ENCODE results near the gene ARL2.

The ARL2 gene

GRCh38 chr11:65045728-65046127 lies 31.8 kb downstream of the ARL2 start:
- no peak overlapping the region for H3K27ac ChIP-seq (ENCODE audit: extremely low read depth, low read depth, low read length)
- CTCF ChIA-PET, result interaction anchor here (0.6 to 1.1 kb wide), 2 partner anchors 12 to 14 kb away, joined by 3 to 4 read pairs; no protein-coding TSS in a partner anchor
- TF ChIP-seq ZBTB8A (tag by site-specific recombination; IDR thresholded peaks at IDR 0.05) (no peak), ZNF292 (tag by site-specific recombination; IDR thresholded peaks at IDR 0.05; ENCODE audit: borderline replicate concordance, low read depth) (no peak), ZSCAN23 (tag by site-specific recombination; IDR thresholded peaks at IDR 0.05) (no peak), KLF16 (tag by site-specific recombination; IDR thresholded peaks at IDR 0.05) (no peak), ZNF660 (tag by site-specific recombination; IDR thresholded peaks at IDR 0.05) (no peak), ZNF324 (tag by site-specific recombination; IDR thresholded peaks at IDR 0.05) (no peak), PRDM4 (tag by site-specific recombination; IDR thresholded peaks at IDR 0.05) (no peak), YY1 (tag by site-specific recombination; IDR thresholded peaks at IDR 0.05) (no peak), ZSCAN16 (tag by site-specific recombination; IDR thresholded peaks at IDR 0.05) (no peak), ZNF398 (tag by site-specific recombination; IDR thresholded peaks at IDR 0.05) (no peak), ZNF777 (tag by site-specific recombination; IDR thresholded peaks at IDR 0.05; ENCODE audit: borderline replicate concordance) (no peak), ZNF658 (tag by site-specific recombination; IDR thresholded peaks at IDR 0.05) (no peak), ZFHX2 (tag by site-specific recombination; conservative IDR thresholded peaks at IDR 0.05) (no peak), ZNF175 (tag by site-specific recombination; IDR thresholded peaks at IDR 0.05) (no peak)
- TF ChIP-seq, protein P1, sequence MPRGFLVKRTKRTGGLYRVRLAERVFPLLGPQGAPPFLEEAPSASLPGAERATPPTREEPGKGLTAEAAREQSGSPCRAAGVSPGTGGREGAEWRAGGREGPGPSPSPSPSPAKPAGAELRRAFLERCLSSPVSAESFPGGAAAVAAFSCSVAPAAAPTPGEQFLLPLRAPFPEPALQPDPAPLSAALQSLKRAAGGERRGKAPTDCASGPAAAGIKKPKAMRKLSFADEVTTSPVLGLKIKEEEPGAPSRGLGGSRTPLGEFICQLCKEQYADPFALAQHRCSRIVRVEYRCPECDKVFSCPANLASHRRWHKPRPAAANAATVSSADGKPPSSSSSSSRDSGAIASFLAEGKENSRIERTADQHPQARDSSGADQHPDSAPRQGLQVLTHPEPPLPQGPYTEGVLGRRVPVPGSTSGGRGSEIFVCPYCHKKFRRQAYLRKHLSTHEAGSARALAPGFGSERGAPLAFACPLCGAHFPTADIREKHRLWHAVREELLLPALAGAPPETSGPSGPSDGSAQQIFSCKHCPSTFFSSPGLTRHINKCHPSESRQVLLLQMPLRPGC (tag by site-specific recombination; IDR thresholded peaks at IDR 0.05), result no peak
- TF ChIP-seq, protein P2, sequence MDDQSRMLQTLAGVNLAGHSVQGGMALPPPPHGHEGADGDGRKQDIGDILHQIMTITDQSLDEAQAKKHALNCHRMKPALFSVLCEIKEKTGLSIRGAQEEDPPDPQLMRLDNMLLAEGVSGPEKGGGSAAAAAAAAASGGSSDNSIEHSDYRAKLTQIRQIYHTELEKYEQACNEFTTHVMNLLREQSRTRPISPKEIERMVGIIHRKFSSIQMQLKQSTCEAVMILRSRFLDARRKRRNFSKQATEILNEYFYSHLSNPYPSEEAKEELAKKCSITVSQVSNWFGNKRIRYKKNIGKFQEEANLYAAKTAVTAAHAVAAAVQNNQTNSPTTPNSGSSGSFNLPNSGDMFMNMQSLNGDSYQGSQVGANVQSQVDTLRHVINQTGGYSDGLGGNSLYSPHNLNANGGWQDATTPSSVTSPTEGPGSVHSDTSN (CRISPR knock-in tag; IDR thresholded peaks at IDR 0.05), result no peak
- TF ChIP-seq, protein P3, sequence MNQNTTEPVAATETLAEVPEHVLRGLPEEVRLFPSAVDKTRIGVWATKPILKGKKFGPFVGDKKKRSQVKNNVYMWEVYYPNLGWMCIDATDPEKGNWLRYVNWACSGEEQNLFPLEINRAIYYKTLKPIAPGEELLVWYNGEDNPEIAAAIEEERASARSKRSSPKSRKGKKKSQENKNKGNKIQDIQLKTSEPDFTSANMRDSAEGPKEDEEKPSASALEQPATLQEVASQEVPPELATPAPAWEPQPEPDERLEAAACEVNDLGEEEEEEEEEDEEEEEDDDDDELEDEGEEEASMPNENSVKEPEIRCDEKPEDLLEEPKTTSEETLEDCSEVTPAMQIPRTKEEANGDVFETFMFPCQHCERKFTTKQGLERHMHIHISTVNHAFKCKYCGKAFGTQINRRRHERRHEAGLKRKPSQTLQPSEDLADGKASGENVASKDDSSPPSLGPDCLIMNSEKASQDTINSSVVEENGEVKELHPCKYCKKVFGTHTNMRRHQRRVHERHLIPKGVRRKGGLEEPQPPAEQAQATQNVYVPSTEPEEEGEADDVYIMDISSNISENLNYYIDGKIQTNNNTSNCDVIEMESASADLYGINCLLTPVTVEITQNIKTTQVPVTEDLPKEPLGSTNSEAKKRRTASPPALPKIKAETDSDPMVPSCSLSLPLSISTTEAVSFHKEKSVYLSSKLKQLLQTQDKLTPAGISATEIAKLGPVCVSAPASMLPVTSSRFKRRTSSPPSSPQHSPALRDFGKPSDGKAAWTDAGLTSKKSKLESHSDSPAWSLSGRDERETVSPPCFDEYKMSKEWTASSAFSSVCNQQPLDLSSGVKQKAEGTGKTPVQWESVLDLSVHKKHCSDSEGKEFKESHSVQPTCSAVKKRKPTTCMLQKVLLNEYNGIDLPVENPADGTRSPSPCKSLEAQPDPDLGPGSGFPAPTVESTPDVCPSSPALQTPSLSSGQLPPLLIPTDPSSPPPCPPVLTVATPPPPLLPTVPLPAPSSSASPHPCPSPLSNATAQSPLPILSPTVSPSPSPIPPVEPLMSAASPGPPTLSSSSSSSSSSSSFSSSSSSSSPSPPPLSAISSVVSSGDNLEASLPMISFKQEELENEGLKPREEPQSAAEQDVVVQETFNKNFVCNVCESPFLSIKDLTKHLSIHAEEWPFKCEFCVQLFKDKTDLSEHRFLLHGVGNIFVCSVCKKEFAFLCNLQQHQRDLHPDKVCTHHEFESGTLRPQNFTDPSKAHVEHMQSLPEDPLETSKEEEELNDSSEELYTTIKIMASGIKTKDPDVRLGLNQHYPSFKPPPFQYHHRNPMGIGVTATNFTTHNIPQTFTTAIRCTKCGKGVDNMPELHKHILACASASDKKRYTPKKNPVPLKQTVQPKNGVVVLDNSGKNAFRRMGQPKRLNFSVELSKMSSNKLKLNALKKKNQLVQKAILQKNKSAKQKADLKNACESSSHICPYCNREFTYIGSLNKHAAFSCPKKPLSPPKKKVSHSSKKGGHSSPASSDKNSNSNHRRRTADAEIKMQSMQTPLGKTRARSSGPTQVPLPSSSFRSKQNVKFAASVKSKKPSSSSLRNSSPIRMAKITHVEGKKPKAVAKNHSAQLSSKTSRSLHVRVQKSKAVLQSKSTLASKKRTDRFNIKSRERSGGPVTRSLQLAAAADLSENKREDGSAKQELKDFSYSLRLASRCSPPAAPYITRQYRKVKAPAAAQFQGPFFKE (tag by site-specific recombination; IDR thresholded peaks at IDR 0.05; ENCODE audit: borderline replicate concordance), result no peak
- TF ChIP-seq, protein P4, sequence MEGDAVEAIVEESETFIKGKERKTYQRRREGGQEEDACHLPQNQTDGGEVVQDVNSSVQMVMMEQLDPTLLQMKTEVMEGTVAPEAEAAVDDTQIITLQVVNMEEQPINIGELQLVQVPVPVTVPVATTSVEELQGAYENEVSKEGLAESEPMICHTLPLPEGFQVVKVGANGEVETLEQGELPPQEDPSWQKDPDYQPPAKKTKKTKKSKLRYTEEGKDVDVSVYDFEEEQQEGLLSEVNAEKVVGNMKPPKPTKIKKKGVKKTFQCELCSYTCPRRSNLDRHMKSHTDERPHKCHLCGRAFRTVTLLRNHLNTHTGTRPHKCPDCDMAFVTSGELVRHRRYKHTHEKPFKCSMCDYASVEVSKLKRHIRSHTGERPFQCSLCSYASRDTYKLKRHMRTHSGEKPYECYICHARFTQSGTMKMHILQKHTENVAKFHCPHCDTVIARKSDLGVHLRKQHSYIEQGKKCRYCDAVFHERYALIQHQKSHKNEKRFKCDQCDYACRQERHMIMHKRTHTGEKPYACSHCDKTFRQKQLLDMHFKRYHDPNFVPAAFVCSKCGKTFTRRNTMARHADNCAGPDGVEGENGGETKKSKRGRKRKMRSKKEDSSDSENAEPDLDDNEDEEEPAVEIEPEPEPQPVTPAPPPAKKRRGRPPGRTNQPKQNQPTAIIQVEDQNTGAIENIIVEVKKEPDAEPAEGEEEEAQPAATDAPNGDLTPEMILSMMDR (tag by site-specific recombination; IDR thresholded peaks at IDR 0.05), result no peak
- H3K4me1 ChIP-seq (ENCODE audit: control insufficient read depth, insufficient read depth, low read length), result no peaks in the 10 kb centered on the region
- H3K9me3 ChIP-seq (ENCODE audit: control insufficient read depth, insufficient read depth, low read depth, low read length), result no peaks in the 10 kb centered on the region
- POLR2A ChIA-PET, result no interaction called here
- peaks cover 0 to 31% of the 10 kb centered on the region in 2 experiments; a peak in 1 of 3 replicates for H3K36me3 ChIP-seq (ENCODE audit: control insufficient read depth in 2 of 2, insufficient read depth in 1 of 2, low read length in 2 of 2)
- no peak overlapping the region for H3K4me3 ChIP-seq (ENCODE audit: low read depth, low read length)
